Tibial nerve (tissue), 4 donors: ENCODE measurements around the gene ADGRG1.

Experiments used
- EP300 ChIP-seq, 2 donors: sonication (generic); formaldehyde crosslinking; IDR thresholded peaks; one replicate each; pipeline ENCODE4 v1.6.1; 2017; ENCODE audit warnings: antibody characterized with exemption in 2 of 2, mild to moderate bottlenecking in 1 of 2
- POLR2A ChIP-seq, 2 donors: fragments of 450-650 bp; IDR thresholded peaks; one replicate each; pipeline ENCODE4 v1.6.1; 2017; ENCODE audit warnings: antibody characterized with exemption in 2 of 2, mild to moderate bottlenecking in 2 of 2, moderate library complexity in 2 of 2
- TF ChIP-seq, protein P1 (sequence below), 5 experiments: fragments of 200-600 bp in 3 of 5; fragments of 450-650 bp in 2 of 5; sonication (generic) in 3 of 5; IDR thresholded peaks; one replicate each; pipeline ENCODE4 v1.5.1; 2016 to 2019; ENCODE audit warnings: antibody characterized with exemption in 5 of 5, mild to moderate bottlenecking in 3 of 5, moderate library complexity in 2 of 5

DNA sequence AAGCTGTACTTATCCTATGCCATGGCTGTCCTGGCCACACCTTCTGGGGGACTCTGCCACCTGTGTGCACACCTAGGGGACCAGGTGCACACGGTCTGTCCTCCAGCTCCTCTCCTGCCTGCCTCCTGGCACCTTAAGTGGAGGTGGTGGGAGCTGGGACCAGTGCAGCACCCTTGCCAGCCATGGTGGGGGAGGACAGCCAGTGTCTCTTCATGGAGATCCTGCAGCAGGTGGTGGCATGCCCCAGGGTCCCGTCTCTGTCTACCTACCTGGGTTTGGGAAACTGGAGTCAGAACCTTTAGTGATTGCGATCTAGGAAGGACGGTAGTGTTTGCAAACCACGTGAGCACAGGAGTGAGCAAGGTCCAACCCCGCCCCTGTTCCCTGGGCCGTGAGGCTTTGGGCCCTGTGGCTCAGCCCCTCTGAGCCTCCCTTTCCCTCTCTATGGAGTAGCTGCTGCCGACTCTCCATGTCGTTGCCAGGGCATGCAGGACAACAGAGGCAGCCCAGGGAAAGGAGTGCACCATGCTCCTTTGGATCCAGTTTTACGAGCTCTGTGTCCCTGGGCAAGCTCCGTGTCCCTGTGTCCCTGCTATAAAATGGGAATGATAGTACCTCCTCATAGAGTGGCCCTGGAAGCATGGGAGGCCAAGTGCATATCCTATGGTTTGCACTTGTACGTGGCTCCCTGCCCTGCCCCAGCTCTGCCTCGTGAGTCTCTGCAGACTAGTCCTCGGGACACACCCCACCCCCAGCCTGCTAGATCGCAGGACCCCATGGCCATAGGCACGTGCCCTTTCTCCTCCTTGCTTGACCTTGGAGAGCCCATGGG, 7.1 kb downstream of the ADGRG1 start:
- TF ChIP-seq POLR2A (IDR thresholded peaks at IDR 0.05) (no peak), EP300 (IDR thresholded peaks at IDR 0.05) (no peak)
- TF ChIP-seq, protein P1, sequence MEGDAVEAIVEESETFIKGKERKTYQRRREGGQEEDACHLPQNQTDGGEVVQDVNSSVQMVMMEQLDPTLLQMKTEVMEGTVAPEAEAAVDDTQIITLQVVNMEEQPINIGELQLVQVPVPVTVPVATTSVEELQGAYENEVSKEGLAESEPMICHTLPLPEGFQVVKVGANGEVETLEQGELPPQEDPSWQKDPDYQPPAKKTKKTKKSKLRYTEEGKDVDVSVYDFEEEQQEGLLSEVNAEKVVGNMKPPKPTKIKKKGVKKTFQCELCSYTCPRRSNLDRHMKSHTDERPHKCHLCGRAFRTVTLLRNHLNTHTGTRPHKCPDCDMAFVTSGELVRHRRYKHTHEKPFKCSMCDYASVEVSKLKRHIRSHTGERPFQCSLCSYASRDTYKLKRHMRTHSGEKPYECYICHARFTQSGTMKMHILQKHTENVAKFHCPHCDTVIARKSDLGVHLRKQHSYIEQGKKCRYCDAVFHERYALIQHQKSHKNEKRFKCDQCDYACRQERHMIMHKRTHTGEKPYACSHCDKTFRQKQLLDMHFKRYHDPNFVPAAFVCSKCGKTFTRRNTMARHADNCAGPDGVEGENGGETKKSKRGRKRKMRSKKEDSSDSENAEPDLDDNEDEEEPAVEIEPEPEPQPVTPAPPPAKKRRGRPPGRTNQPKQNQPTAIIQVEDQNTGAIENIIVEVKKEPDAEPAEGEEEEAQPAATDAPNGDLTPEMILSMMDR (IDR thresholded peaks at IDR 0.05), result no peak
